ENCODE results near the gene MRPL38. TPM values are rescaled to one million over a fixed set of nuclear protein-coding genes. Genes with fewer than 3 reads are reported as not detected.

The MRPL38 gene
- total RNA-seq, 1 donor from 2014 or later = 31.9 TPM

DNA sequence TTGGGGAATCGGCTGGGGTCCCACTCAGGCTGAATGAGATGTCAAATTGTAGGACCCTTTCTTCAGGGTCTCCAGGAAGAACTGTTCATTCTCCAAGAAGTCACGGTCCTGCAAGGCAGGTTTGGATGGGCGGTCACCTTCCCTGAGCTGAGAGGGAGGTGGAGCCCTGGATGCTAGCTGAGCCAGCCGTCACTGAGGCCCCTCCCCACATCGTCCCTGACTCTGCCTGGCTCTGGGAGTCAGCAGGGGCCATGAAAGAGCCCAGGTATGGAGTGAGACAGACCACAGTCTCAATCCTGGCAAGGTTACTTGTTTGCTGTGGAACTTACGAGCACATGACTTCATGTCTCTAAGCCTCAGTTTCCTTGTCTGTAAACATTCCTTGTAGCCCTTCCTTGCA is 6.0 kb upstream of the MRPL38 start:
- H3K27ac ChIP-seq = no peak overlapping the region
- intact Hi-C loops (cut with DNase I) = no loop called here
- H3K4me1 ChIP-seq = no peaks in the 10 kb centered on the region
- H3K9me3 ChIP-seq = no peaks in the 10 kb centered on the region
- no peaks in the 10 kb centered on the region for H3K27me3 ChIP-seq
- peaks cover 8 to 18% of the 10 kb centered on the region in 2 donors for H3K36me3 ChIP-seq
- no peak overlapping the region for H3K4me3 ChIP-seq
- TF ChIP-seq CTCF (IDR thresholded peaks at IDR 0.05) = no peak
- no peak for DNase-seq (ENCODE audit: low spot score in 2 of 2)

DNA sequence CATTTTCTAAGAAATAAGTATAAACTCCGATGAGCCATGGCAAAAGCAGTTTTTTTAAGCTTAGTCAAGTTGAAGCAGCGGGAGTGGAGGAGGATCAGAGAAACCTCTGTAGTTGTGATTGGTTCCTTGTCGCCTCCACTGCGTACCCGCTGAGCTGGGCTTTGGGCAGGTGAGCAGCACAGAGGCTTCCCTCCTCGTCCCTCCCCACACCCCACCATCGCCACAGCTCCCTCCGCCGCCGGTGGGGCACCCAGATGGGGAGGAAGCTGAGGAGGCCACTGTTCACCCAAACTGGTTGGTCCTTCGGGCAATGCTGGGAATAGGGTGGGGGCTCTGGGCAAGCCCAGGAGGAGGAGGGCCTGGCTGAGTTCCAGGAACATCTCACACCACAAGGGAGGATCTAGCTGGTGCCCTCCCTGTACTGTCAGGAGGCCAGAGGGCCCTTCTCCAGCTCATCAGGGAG is 5.2 kb upstream of the MRPL38 start:
- intact Hi-C loops (cut with DNase I) = loop anchor here (5.0 to 10.0 kb wide), 2 partner anchors 272 to 365 kb away; no protein-coding TSS in a partner anchor
- peaks cover 8 to 18% of the 10 kb centered on the region in 2 donors for H3K36me3 ChIP-seq
- H3K4me1 ChIP-seq = no peaks in the 10 kb centered on the region
- no peak for TF ChIP-seq CTCF (IDR thresholded peaks at IDR 0.05)
- no peak overlapping the region for H3K4me3 ChIP-seq
- H3K27ac ChIP-seq = no peak overlapping the region
- no peaks in the 10 kb centered on the region for H3K9me3 ChIP-seq
- no peaks in the 10 kb centered on the region for H3K27me3 ChIP-seq
- DNase-seq (ENCODE audit: low spot score in 2 of 2) = no peak

DNA sequence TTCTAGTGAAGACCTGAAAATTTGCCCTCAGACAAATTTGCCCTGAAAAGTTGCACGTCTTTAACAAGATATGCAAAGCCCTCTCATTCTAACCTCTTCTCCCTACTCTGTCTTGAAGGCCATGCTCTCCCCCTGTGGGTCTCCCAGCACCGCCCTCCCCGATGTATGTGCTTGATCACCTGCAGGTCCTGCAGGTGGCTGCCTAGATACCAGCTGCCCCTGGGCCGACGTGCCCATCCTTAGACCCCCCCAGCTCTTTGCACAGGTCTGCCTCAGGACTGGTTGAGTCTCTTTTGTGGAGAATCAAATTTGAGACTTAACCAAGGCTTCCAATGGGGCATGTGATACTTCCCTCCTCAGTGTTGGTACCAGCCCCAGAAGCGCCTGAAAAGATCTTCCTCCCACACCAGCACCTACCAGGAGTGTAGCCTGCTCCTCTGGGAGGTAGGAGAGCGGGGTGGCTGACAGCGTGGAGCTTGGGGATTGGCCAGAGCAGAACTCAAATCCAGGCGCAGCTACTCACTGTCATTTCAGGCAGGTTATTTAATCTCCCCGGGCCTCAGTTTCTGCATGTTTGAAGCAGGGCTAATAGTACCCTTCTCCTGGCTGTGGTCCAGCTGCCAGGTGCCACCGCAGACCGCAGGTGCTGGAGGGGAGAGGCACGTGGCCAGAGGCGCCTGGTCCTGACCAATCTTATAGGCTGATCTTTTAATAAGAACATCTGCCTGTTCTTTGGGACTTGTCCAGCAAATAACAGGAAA is 4.5 kb upstream of the MRPL38 start:
- no peaks in the 10 kb centered on the region for H3K4me1 ChIP-seq
- H3K9me3 ChIP-seq = no peaks in the 10 kb centered on the region
- no peaks in the 10 kb centered on the region for H3K27me3 ChIP-seq
- intact Hi-C loops (cut with DNase I) = loop anchor here (5.0 to 10.0 kb wide), 2 partner anchors 273 to 366 kb away; no protein-coding TSS in a partner anchor
- DNase-seq (ENCODE audit: low spot score in 2 of 2) = no peak
- peaks cover 6 to 14% of the 10 kb centered on the region in 2 donors for H3K36me3 ChIP-seq
- H3K27ac ChIP-seq = no peak overlapping the region
- TF ChIP-seq CTCF (IDR thresholded peaks at IDR 0.05) = no peak
- no peak overlapping the region for H3K4me3 ChIP-seq

DNA sequence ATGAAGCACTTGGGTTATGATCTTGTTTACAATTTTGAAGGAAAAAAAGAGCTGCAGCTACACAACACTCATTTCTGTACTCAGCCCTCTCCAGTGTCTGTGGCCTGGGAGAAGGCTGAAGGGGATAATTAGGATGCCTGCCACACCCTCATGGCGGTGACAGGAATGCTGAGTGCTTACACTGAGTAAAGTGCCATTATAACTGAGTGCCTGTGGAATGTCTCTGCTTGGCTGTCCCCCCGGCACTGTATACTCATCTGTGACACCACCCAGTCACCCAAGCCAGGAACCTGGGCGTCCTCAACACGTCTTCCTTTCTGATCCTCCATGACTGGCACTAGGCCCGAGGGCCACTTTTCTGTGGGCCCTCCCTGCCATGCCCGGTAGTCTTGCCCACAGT is 3.5 kb upstream of the MRPL38 start:
- H3K9me3 ChIP-seq = no peaks in the 10 kb centered on the region
- H3K27ac ChIP-seq = no peak overlapping the region
- H3K4me1 ChIP-seq = peaks cover 5 to 6% of the 10 kb centered on the region in 2 donors
- TF ChIP-seq CTCF (IDR thresholded peaks at IDR 0.05) = no peak
- no peak for DNase-seq (ENCODE audit: low spot score in 2 of 2)
- intact Hi-C loops (cut with DNase I) = loop anchor here (5.0 to 10.0 kb wide), 2 partner anchors 274 to 367 kb away; no protein-coding TSS in a partner anchor
- H3K36me3 ChIP-seq = peaks cover 0 to 6% of the 10 kb centered on the region in 2 donors
- H3K4me3 ChIP-seq = no peak overlapping the region
- no peaks in the 10 kb centered on the region for H3K27me3 ChIP-seq

DNA sequence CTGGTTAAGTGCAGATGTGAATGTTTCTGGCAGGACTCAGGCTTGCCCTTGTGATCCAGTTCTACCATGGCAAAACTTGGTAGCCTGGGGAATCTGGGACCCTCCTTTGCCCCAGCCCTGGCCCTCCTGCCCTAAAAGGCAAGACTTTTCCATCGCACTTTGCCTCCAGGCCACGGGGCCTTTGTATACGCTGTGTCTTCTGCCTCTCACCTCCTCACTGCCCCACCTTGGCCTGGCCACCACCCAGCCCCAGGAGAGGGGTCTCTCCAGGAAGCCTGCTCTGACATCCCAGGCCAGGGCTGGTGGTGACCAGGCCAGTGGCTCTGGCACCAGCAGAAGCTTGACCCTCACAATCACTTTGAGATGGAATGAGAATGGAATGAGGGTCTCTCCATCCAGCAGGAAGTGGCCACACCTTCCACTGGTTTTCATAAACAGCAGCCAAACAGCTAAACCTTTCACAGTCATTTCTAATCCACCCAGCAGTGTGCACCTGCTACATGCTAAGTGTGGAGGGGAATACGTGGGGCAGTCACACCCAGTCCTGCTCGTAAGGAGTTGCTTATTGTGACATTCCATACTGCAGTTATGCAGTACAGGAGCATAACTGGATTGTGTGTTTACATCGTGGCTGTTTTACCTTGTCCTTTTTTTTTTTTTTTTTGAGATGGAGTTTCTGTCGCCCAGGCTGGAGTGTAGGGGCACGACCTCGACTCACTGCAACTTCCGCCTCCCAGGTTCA is 1.6 kb upstream of the MRPL38 start:
- intact Hi-C loops (cut with DNase I) = loop anchor here (5.0 to 10.0 kb wide), 2 partner anchors 276 to 368 kb away; no protein-coding TSS in a partner anchor
- Histone ChIP-seq H3K36me3 (peaks cover 11 to 14% of the 10 kb centered on the region in 2 donors), H3K27ac (peak overlapping the region; percentile 12 to 85), H3K4me1 (peaks cover 5 to 6% of the 10 kb centered on the region in 2 donors), H3K27me3 (no peaks in the 10 kb centered on the region), H3K4me3 (no peak overlapping the region), H3K9me3 (no peaks in the 10 kb centered on the region)
- DNase-seq (ENCODE audit: low spot score in 2 of 2) = no peak
- TF ChIP-seq CTCF (IDR thresholded peaks at IDR 0.05) = no peak
